GM12873 (cell line): ENCODE data around the gene PIH1D1.

Experiments
- TF ChIP-seq, protein P1 (sequence below): IDR thresholded peaks from 2 replicates; pipeline ENCODE4 v1.5.1; 2012; ENCODE audit warnings: low read depth, mild to moderate bottlenecking, moderate library complexity, low read length, control low read depth; ENCODE audit not compliant: insufficient read depth; ENCODE audit errors: missing control alignments

The PIH1D1 gene

DNA sequence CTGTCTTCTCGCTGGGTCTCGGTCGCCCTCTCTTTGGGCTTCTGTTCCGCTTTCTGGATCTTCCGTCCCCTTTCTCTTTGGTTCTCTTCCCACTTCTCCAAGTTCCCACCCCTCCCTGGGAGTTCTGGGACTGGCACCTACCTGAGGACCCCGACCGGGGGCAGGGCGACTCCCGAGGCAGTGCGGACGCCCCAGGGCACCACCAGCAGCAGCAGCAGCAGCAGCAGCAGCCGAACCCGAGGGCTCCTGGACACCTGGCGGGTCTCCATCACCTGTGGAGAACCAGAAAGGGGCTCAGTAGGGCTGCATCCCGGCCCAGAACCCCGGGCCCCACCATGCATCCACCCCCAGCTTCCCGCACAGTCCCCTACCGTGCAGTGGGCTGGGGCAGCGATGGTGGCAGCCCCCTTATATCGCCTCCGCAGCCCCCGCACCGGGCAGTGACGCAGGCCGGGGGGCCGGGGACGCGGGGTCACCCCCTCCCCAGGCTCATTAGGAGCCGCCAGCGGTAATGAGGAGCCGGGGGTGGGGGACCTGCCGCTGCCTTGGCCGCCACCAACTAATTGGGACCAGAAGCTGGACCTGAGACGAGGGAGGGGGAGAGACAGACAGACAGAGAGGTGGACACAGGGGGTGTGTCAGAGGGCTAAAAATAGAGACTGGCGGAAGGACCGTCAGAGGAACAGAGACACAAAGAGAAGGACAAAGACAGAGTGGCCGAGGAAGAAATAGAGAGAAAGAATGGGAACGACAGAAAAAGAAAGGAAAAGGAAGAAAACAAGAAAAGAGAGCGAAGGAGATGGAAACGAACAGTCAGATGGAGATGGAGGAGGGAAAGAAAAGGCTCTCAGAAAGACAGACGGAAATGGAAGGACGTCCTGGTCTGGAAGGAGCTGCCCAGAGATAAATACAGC lies 28.3 kb downstream of the PIH1D1 start, which contains the start of gene PTH2:
Gene PTH2 (minus strand): TSS at position 371 of the 914 bp plus-strand sequence. CDS start 102 bp downstream, at position 269.
- TF ChIP-seq, protein P1, sequence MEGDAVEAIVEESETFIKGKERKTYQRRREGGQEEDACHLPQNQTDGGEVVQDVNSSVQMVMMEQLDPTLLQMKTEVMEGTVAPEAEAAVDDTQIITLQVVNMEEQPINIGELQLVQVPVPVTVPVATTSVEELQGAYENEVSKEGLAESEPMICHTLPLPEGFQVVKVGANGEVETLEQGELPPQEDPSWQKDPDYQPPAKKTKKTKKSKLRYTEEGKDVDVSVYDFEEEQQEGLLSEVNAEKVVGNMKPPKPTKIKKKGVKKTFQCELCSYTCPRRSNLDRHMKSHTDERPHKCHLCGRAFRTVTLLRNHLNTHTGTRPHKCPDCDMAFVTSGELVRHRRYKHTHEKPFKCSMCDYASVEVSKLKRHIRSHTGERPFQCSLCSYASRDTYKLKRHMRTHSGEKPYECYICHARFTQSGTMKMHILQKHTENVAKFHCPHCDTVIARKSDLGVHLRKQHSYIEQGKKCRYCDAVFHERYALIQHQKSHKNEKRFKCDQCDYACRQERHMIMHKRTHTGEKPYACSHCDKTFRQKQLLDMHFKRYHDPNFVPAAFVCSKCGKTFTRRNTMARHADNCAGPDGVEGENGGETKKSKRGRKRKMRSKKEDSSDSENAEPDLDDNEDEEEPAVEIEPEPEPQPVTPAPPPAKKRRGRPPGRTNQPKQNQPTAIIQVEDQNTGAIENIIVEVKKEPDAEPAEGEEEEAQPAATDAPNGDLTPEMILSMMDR, result no peak

DNA sequence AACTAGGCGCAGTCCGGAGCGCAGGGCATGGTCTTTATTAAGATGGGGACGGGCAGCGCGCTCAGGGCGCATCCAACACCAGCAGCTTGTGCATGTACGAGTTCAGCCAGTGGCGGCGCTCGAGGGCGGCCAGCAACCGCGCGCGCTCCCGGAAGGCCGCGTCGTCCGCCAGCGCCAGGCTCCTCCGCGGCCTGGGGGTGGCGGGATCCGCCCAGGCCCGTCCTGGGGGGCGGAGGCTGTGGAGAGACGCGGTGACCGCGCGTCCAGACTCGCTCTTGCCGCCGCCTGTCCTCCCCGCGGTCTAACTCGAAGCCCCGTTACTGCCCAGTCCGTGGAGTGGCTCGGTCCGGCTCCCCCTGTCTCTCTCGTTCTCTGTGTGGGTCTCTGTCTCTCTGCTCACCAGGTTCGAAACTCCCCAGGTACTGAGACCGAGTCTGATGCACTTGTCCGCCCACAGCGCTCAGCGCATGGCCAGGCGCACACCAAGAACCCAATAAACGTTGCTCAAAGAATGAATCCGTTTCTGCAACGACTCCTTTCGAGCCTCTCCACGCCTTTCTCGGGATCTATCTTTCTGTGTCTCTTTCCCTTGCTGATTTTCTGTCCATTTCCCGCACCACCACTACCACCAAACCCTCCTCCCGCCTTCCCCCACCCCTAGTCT lies 29.1 kb downstream of the PIH1D1 start:
- TF ChIP-seq, protein P1, result peak; percentile 68

DNA sequence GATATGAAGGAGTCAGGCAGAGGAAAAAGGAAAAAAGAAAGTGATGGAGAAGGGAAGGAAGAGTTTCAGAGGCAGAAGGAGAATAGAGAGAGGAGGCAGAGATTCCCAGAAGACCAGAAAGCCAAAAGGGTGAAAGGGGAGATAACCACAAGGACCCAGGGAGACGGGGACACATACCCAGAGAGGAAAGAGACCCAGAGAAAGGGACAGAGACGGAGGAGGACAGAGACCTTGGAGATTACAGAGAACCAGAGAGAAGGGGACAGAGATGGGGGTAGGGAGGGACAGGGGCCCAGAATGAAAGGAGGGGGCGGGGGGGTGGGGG lies 29.8 kb downstream of the PIH1D1 start:
- TF ChIP-seq, protein P1, result no peak

DNA sequence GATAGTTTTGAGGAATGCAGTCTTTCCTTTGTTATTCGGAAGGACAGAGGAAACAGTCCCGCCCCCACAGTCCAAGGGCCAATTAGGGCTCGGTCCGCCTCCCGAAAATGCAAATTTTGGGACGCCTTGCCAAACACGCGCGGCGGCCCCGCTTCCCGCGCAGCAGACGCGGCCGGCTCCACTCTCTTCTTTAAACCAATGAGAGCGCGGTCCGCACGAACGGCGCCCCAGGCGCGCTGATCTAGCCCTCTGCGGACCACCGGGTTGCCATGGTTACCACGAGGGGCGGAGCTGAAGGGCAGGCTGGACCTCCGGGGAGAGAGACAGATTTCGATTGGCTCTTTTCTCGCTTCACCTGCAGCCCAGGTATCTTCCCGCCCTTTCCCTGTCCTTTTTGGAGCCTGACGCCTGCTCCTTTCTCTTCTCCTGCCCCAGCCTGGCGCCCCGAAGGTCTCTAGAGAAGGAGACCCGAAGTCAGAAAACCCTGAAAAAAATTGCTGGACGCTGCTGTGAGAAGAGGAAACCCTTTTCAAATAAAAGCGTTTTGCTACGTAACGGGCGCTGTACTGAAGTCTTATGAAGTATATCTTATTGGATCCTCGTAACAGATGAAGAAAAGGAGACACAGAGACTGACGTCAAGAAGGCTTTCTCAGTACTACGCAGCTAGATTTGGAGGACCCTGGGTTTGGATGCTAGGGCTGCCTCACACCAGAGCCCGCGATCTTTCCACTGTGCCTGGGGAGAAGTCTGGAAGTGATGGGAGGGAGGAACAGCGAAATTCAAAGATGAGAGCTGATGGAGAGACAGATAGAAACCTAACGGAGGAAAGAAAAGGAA lies 30.4 kb downstream of the PIH1D1 start:
- TF ChIP-seq, protein P1, result no peak

DNA sequence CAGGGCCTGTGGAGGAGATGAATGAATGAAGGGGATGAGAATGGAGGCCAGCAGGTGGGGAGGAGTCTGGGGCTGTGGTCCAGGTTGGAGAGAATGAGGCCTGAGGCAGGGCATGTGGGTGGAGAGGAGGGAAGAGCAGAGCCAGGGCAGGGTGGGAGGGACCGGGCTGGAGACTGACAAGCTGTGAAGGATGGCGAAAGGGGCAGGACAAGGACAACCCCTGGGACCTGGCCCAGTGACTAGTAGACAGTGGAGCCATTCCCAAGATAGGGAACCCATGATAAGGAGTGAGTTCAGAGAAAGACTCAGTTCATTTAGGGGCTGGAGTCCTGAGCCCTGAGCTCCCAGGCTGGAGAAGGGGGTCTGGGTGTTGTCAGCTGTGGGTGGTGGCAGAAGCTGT lies 31.4 kb downstream of the PIH1D1 start:
- TF ChIP-seq, protein P1, result no peak

DNA sequence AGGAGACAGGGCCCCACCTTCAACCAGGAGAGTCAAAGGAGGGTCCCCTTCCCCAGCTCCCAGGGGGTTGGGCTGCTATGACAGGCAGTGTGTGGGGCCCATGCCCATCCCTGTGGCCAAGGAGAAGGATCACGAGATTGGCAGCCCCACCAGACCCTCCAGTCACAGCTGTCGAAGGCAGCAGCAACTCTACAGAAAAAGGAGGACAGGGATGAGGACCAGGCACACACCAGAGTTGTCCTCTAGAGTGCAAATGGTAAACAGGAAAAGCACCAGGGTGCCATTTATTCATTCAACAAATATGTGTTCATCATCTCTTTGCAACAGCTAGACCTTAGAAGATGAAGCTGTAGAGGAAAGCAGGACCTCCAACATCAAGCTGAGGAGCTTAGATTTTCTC lies 32.4 kb downstream of the PIH1D1 start:
- TF ChIP-seq, protein P1, result no peak

DNA sequence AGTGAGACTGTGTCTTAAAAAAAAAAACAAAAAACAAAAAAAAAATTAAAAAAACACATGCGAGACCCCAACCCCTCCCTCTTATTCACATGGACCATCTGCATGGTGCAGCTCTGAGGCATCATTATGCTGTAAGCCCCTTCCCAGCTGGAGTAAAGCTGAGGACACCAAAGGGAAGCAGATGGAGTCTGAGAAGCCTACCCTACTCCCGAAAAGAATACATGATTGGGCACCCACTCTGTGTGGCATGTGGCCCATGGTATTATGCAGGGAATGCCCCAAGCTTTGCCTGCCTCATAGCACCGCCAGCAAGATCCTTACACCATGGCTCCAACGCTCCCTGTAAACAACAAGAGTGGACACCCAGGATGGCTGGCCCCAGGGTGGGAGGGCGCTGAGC lies 33.1 kb downstream of the PIH1D1 start:
- TF ChIP-seq, protein P1, result no peak
